Fibroblast of mammary gland (primary cell): ENCODE data around the gene SLC25A30.
"Not testable (repeated sequence)": the region's sequence is repeated elsewhere in the genome, so short reads cannot be mapped to it uniquely, and the experiment has no call there.

Experiments
- DNase-seq: peaks from one replicate; pipeline ENCODE4 v3.0.0-alpha.2; 2010; ENCODE audit warnings: low read depth
- H3K4me3 ChIP-seq: 2 replicates; pipeline ENCODE4 v1.5.1; 2011; ENCODE audit warnings: low read depth, mild to moderate bottlenecking, low read length, moderate library complexity; ENCODE audit not compliant: control insufficient read depth
- TF ChIP-seq, protein P1 (sequence below): conservative IDR thresholded peaks from 2 replicates; pipeline ENCODE4 v1.5.1; 2011; ENCODE audit warnings: low read depth, low read length, inconsistent platforms; ENCODE audit not compliant: control insufficient read depth, insufficient read depth

SLC25A30 gene

DNA sequence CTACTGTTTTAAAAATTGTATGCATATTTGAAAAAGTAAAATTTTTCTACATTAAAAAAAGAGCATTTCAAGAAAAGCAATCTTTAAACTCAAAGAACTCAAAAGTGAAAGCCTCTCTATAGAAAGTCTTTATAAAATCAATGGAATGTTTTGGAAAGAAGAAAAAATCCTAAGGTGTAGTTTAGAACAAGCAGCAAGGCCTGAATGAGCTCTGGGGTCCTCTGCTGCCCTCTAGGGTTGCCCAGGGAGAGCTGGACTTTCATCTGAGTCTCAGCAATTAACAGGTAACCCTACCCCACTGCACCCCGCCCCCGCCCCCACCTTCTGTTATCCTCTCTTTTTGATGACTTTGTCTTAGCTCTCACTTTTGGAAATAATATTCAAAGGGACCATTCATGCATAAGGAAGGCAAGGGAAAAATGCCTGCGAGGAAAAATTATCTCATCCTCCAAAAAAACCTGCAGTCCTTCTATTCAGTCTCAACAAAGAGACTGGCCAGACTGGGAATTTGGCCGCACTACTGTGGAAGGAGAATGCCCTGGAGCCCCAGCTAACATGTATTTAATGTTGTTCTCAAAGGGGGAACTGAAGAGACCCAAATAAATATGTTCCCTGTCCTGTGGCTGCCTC is 24.1 kb downstream of the SLC25A30 start:
- TF ChIP-seq, protein P1, sequence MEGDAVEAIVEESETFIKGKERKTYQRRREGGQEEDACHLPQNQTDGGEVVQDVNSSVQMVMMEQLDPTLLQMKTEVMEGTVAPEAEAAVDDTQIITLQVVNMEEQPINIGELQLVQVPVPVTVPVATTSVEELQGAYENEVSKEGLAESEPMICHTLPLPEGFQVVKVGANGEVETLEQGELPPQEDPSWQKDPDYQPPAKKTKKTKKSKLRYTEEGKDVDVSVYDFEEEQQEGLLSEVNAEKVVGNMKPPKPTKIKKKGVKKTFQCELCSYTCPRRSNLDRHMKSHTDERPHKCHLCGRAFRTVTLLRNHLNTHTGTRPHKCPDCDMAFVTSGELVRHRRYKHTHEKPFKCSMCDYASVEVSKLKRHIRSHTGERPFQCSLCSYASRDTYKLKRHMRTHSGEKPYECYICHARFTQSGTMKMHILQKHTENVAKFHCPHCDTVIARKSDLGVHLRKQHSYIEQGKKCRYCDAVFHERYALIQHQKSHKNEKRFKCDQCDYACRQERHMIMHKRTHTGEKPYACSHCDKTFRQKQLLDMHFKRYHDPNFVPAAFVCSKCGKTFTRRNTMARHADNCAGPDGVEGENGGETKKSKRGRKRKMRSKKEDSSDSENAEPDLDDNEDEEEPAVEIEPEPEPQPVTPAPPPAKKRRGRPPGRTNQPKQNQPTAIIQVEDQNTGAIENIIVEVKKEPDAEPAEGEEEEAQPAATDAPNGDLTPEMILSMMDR = peak; percentile 73
- H3K4me3 ChIP-seq = no peak overlapping the region
- DNase-seq = peak; percentile 63

DNA sequence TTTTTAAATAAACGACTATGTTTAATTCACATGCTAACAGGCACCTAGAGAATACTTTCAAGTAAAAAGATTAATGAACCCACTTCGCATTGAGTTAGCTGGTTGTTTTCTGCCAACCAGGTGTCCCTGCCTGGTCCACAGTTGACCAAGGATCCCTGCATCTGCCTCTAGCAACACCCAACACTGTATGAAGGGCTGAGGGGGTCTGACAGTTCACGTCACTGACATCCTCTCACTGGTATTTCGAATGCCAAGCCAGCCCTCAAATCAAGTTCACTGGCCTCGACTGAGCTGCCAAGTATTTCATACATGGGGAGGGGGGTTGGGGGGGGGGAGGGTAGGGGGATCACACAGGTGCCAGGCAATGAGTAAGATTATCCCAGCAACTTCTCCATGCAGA is 25.4 kb downstream of the SLC25A30 start:
- TF ChIP-seq, protein P1 = no peak
- no peak overlapping the region for H3K4me3 ChIP-seq
- DNase-seq = no peak

DNA sequence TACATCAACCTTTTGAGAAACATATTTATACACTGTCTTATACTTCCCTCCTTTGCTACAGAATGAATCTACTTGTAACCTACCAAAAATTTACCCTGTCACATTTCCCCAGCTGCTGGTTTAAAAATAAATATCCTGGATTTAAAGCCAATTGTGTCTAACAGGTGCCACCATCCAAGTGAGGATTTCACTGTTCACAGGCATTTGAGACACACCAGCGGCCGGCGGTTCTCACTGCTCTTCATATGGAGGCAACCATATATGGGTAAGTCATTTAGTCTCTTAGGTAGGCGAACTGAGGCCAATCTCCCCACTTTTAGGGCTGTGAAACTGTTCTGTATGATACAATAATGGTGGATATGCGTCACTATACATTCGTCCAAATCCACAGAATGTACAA is 26.2 kb downstream of the SLC25A30 start:
- TF ChIP-seq, protein P1 = no peak
- no peak overlapping the region for H3K4me3 ChIP-seq
- DNase-seq = no peak

DNA sequence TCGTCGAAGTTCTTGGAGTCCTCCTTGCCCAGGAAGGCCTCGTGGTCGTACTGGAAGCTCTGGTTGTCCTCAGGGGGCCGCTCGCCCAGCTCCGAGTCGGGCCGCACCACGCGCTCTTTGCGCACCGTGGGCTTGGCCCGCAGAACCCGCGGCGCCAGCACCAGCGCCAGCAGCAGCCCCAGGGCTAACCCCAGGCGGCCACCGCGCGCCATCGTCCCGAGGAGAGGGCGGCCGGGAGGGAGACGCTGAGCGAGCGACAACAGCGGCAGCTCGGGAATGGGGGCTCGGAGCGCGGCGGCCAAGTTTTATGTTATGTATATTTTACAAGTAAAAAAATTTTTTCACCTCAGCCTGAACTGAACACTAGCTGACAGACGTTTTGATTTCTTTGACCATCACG is 27.0 kb downstream of the SLC25A30 start:
- not testable (repeated sequence) for DNase-seq, H3K4me3 ChIP-seq

DNA sequence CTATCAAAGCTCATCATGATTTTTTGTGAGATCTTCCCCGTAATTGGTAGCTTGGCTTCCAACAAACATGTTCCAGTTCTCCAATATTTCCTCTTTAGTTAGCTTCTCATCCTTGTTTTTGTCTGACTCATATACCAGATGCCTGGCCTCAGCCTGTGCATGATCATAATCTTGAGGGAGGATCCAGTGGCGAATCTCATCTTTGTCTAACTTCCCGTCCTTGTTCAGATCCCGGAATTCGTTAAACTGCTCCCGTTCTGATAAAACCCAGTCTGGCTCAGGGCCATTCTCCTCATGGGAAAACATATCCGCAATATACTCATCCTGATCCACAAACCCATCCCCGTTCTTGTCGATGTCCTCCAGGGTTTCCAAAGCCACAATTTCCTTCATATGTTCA is 27.8 kb downstream of the SLC25A30 start:
- not testable (repeated sequence) for DNase-seq, H3K4me3 ChIP-seq

DNA sequence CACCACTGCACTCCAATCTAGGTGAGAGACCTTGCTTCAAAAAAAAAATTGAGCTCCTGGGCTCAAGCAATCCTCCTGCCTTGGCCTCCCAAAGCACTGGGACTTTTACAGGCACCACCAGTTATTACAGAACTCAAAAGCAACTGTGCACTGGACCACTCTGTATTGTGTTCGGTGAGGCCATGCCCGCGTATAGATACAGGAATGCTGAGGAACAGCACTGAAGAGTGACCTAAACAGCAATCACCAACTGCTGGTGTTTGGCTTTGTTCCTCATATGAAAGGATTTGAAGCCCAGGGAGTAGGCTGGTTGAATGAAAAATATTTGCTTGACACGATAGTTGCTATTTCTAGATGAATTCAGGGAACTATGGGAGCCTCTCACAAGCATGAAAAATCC is 29.5 kb downstream of the SLC25A30 start:
- H3K4me3 ChIP-seq = no peak overlapping the region
- no peak for DNase-seq
- TF ChIP-seq, protein P1 = no peak

DNA sequence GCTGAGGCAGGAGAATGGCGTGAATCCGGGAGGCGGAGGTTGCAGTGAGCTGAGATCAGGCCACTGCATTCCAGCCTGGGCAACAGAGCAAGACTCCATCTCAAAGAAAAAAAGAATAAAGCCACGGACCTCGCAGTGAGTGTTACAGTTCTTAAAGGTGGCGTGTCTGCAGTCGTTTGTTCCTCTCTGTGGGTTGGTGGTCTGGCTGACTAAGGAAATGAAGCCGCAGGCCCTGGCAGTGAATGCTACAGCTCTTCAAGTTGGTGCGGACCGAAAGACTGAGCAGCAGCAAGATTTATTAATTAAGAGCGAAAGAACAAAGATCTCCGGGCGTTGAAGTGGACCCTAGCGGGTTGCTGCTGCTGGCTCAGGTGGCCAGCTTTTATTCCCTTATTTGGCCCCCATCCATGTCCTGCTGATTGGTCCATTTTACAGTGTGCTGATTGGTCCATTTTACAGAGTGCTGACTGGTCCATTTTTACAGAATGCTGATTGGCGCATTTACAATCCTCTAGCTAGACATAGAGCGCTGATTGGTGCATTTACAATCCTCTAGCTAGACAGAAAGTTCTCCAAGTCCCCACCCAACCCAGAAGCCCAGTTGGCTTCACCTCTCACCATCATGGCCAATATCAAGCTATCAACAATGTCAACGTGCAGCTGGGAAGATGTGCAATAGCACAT is 31.1 kb downstream of the SLC25A30 start:
- H3K4me3 ChIP-seq, DNase-seq: not testable (repeated sequence)

DNA sequence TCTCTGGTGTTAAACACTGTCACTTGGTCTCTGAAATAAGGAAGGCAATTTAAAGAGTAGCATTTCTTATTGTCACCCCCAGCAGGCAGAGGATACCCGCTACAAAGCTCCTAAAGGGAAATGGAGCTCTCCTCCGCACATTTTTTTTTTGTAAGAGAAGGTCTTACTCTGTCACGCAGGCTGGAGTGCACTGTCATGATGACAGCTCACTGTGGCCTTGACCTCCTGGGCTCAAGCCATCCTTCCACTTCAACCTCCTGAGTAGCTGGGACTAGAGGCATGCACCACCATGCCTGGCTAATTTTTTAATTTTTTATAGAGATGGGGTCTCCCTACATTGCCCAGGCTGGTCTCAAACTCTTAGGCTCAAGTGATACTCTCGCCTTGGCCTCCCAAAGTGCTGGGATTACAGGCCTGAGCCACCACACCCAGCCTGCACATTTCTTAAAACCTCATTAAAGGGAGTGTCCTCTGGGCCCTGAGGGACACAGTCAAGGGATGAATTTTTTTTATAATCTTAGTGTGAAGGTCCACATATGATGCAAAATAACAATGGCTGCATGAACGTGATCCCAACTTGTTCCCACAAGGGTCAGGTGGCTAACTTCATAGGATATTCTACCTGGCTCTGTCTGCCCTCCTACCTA is 32.1 kb downstream of the SLC25A30 start:
- TF ChIP-seq, protein P1 = no peak
- no peak for DNase-seq
- H3K4me3 ChIP-seq = no peak overlapping the region
